Aortic smooth muscle cell (primary cell): Measurements from ENCODE around the gene NLRP10. TPM values are rescaled to one million over a fixed set of nuclear protein-coding genes. Genes with fewer than 3 reads are reported as not detected.

Source experiments
- total RNA-seq: library from RNA; depleted of rRNA; stranded (reverse); fragments of >200 nt; gene quantifications from 2 replicates; pipeline ENCODE4 v1.2.3, GENCODE V29; 2014

The NLRP10 gene
- 0.75 and 1.7 TPM in 2 replicates for total RNA-seq

GRCh38 chr11:7965386-7965785 lies at the start of gene NLRP10:
TSS of gene NLRP10 (minus strand) at chr11:7965447. CDS start at chr11:7963495, 1,952 bp downstream.

GRCh38 chr11:7986768-7987559 lies 21.7 kb upstream of the NLRP10 start, which contains the start of gene EIF3F:
TSS of gene EIF3F (plus strand) at chr11:7987337. CDS start at chr11:7987353, 16 bp downstream.

GRCh38 chr11:7941608-7942007 lies 23.6 kb downstream of the NLRP10 start, which contains the start of gene OR10A3:
TSS of gene OR10A3 (minus strand) at chr11:7941708. CDS start at chr11:7939520, 2,188 bp downstream.

GRCh38 chr11:7931168-7931567 lies 34.1 kb downstream of the NLRP10 start, which contains the start of gene OR10A6:
TSS of gene OR10A6 (minus strand) at chr11:7931268. CDS start at chr11:7928662, 2,606 bp downstream.

Other genes with a start within 250 kb of the NLRP10 start
- gene OR5P2, start 168.5 kb downstream of the NLRP10 start, total RNA-seq, result not detected in 2 replicates
- not detected in 2 replicates for gene OR5P3, start 134.6 kb downstream of the NLRP10 start, total RNA-seq
- not detected in 2 replicates for gene OR10A6, start 34.2 kb downstream of the NLRP10 start, total RNA-seq
- not detected in 2 replicates for gene OR10A3, start 23.7 kb downstream of the NLRP10 start, total RNA-seq
- 185 and 208 TPM in 2 replicates for gene EIF3F, start 21.9 kb upstream of the NLRP10 start, total RNA-seq
- 4.4 and 9.1 TPM in 2 replicates for gene TUB, start 115.8 kb upstream of the NLRP10 start, total RNA-seq
- gene RIC3, start 203.6 kb upstream of the NLRP10 start, total RNA-seq, result not detected in 2 replicates